ENCODE measurements around the gene MTX3. TPM values are rescaled to one million over a fixed set of nuclear protein-coding genes. Genes with fewer than 3 reads are reported as not detected.

The MTX3 gene
- total RNA-seq, 1 experiment from 2014 or later = 22.7 TPM

GRCh38 chr5:79990205-79990597 is 861 bp downstream of the MTX3 start:
- Mint-ChIP-seq H3K4me3 (ENCODE audit: low read depth, unreplicated experiment) (peak overlapping the region; percentile 76), H3K36me3 (ENCODE audit: insufficient read depth, unreplicated experiment) (peaks cover 49% of the 10 kb centered on the region), H3K4me1 (ENCODE audit: low read depth, unreplicated experiment) (peaks cover 9% of the 10 kb centered on the region), H3K27me3 (ENCODE audit: unreplicated experiment) (no peaks in the 10 kb centered on the region), H3K9me3 (ENCODE audit: low read depth, unreplicated experiment) (no peaks in the 10 kb centered on the region), H3K27ac (ENCODE audit: unreplicated experiment) (peak overlapping the region; percentile 82)
- no peak for DNase-seq
- intact Hi-C loops (cut with micrococcal nuclease; ENCODE audit: unreplicated experiment) = no loop called here
- CTCF ChIA-PET = no interaction called here
- no peak for TF ChIP-seq CTCF (IDR thresholded peaks at IDR 0.05; ENCODE audit: unreplicated experiment)
- BruUV-seq (replicated peaks) = TSS peak; percentile 78

DNA sequence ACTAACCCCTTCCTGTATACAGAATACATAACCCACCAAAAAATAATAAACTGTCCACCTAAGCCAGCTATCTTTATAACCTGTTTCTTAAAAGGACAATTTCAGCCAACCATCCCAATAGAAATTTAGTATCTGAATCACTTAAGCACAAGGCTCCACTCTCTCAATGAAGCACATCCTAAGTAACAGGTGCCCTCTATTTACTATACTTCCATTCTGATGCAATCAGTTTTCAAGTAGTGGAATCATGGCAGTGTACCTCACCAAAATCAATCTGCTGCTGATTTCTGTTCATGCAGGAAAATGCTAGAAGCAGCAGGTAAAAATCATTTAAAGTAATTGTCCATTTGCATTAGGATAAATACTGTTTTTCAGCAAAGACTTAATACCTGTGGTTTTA is 4.8 kb downstream of the MTX3 start:
- CTCF ChIA-PET = no interaction called here
- no peak for DNase-seq

GRCh38 chr5:79985288-79985687 is 5.8 kb downstream of the MTX3 start:
- CTCF ChIA-PET = no interaction called here
- no peak for TF ChIP-seq CTCF (IDR thresholded peaks at IDR 0.05; ENCODE audit: unreplicated experiment)
- no peak for DNase-seq
- H3K36me3 Mint-ChIP-seq (ENCODE audit: insufficient read depth, unreplicated experiment) = peaks cover 42% of the 10 kb centered on the region
- H3K27ac Mint-ChIP-seq (ENCODE audit: unreplicated experiment) = no peak overlapping the region
- H3K4me1 Mint-ChIP-seq (ENCODE audit: low read depth, unreplicated experiment) = no peaks in the 10 kb centered on the region
- no TSS peak for BruUV-seq (replicated peaks)
- no peaks in the 10 kb centered on the region for H3K27me3 Mint-ChIP-seq (ENCODE audit: unreplicated experiment)
- H3K4me3 Mint-ChIP-seq (ENCODE audit: low read depth, unreplicated experiment) = no peak overlapping the region
- no peaks in the 10 kb centered on the region for H3K9me3 Mint-ChIP-seq (ENCODE audit: low read depth, unreplicated experiment)
- intact Hi-C loops (cut with micrococcal nuclease; ENCODE audit: unreplicated experiment) = no loop called here

More for the DNA sequence above, 4.8 kb downstream of the MTX3 start:
- BruUV-seq (replicated peaks) = no TSS peak
- no peaks in the 10 kb centered on the region for H3K9me3 Mint-ChIP-seq (ENCODE audit: low read depth, unreplicated experiment)
- no peak overlapping the region for H3K4me3 Mint-ChIP-seq (ENCODE audit: low read depth, unreplicated experiment)
- no peak overlapping the region for H3K27ac Mint-ChIP-seq (ENCODE audit: unreplicated experiment)
- TF ChIP-seq CTCF (IDR thresholded peaks at IDR 0.05; ENCODE audit: unreplicated experiment) = no peak
- peaks cover 46% of the 10 kb centered on the region for H3K36me3 Mint-ChIP-seq (ENCODE audit: insufficient read depth, unreplicated experiment)
- no peaks in the 10 kb centered on the region for H3K27me3 Mint-ChIP-seq (ENCODE audit: unreplicated experiment)
- H3K4me1 Mint-ChIP-seq (ENCODE audit: low read depth, unreplicated experiment) = peaks cover under 1% of the 10 kb centered on the region
- intact Hi-C loops (cut with micrococcal nuclease; ENCODE audit: unreplicated experiment) = no loop called here

GRCh38 chr5:79984363-79984762 is 6.7 kb downstream of the MTX3 start:
- no TSS peak for BruUV-seq (replicated peaks)
- no peak overlapping the region for H3K27ac Mint-ChIP-seq (ENCODE audit: unreplicated experiment)
- H3K4me1 Mint-ChIP-seq (ENCODE audit: low read depth, unreplicated experiment) = no peaks in the 10 kb centered on the region
- no peak for DNase-seq
- no peak for TF ChIP-seq CTCF (IDR thresholded peaks at IDR 0.05; ENCODE audit: unreplicated experiment)
- H3K36me3 Mint-ChIP-seq (ENCODE audit: insufficient read depth, unreplicated experiment) = peaks cover 41% of the 10 kb centered on the region
- H3K4me3 Mint-ChIP-seq (ENCODE audit: low read depth, unreplicated experiment) = no peak overlapping the region
- no peaks in the 10 kb centered on the region for H3K27me3 Mint-ChIP-seq (ENCODE audit: unreplicated experiment)
- intact Hi-C loops (cut with micrococcal nuclease; ENCODE audit: unreplicated experiment) = no loop called here
- H3K9me3 Mint-ChIP-seq (ENCODE audit: low read depth, unreplicated experiment) = no peaks in the 10 kb centered on the region
- CTCF ChIA-PET = no interaction called here

All from Calu3 (cell line).